HG02970 (cell line): ENCODE results near the gene MB21D2.
"Not testable (repeated sequence)": the region's sequence is repeated elsewhere in the genome, so short reads cannot be mapped to it uniquely, and the experiment has no call there.

ENCODE experiments used
- ATAC-seq: cut with Tn5 transposase; IDR thresholded peaks from one replicate; pipeline ENCODE4 v1.9.1; 2021; ENCODE audit warnings: mild to moderate bottlenecking, moderate library complexity, moderate number of reproducible peaks; ENCODE audit not compliant: unreplicated experiment, low FRiP score

Gene MB21D2

GRCh38 chr3:192917404-192918274, at the start of gene MB21D2:
MB21D2 (minus strand) TSS chr3:192917856; CDS start chr3:192917840, 16 bp downstream.
- peak; percentile 49 for ATAC-seq

- not testable (repeated sequence) for ATAC-seq
Observed at GRCh38 chr3:192964959-192965719, 47.5 kb upstream of the MB21D2 start.

- no peak for ATAC-seq
Observed at GRCh38 chr3:192959773-192960172, 42.1 kb upstream of the MB21D2 start.

GRCh38 chr3:192958219-192958872, 40.7 kb upstream of the MB21D2 start:
- no peak for ATAC-seq

GRCh38 chr3:192957441-192958021, 39.9 kb upstream of the MB21D2 start:
- no peak for ATAC-seq

- no peak for ATAC-seq
Observed at GRCh38 chr3:192953926-192954325, 36.3 kb upstream of the MB21D2 start.

- ATAC-seq, result no peak
Observed at GRCh38 chr3:192947421-192947820, 29.8 kb upstream of the MB21D2 start.

- ATAC-seq, result no peak
Observed at GRCh38 chr3:192943393-192943792, 25.7 kb upstream of the MB21D2 start.

- ATAC-seq, result no peak
Observed at GRCh38 chr3:192942625-192943024, 25.0 kb upstream of the MB21D2 start.

- no peak for ATAC-seq
Observed at GRCh38 chr3:192940129-192940528, 22.5 kb upstream of the MB21D2 start.

- ATAC-seq, result no peak
Observed at GRCh38 chr3:192935441-192935840, 17.8 kb upstream of the MB21D2 start.

- no peak for ATAC-seq
Observed at GRCh38 chr3:192933779-192934460, 16.3 kb upstream of the MB21D2 start.

GRCh38 chr3:192933259-192933658, 15.6 kb upstream of the MB21D2 start:
- no peak for ATAC-seq

- ATAC-seq, result no peak
Observed at GRCh38 chr3:192931825-192932224, 14.2 kb upstream of the MB21D2 start.

- ATAC-seq, result no peak
Observed at GRCh38 chr3:192930577-192930976, 12.9 kb upstream of the MB21D2 start.

- ATAC-seq, result no peak
Observed at GRCh38 chr3:192929755-192930547, 12.3 kb upstream of the MB21D2 start.

GRCh38 chr3:192929146-192929545, 11.5 kb upstream of the MB21D2 start:
- no peak for ATAC-seq

- no peak for ATAC-seq
Observed at GRCh38 chr3:192928720-192929119, 11.1 kb upstream of the MB21D2 start.

- ATAC-seq, result no peak
Observed at GRCh38 chr3:192928016-192928415, 10.4 kb upstream of the MB21D2 start.
